HG02973 (cell line): ENCODE data around the gene POLR2C.
"Not testable (repeated sequence)": the region's sequence is repeated elsewhere in the genome, so short reads cannot be mapped to it uniquely, and the experiment has no call there.

Experiments used
- ATAC-seq: cut with Tn5 transposase; IDR thresholded peaks from one replicate; pipeline ENCODE4 v1.9.1; 2021; ENCODE audit warnings: moderate library complexity; ENCODE audit not compliant: unreplicated experiment

The POLR2C gene

GRCh38 chr16:57462209-57462977, at the start of gene POLR2C:
Gene POLR2C, plus strand, starts transcription at chr16:57462679. Its CDS starts 46 bp downstream, at chr16:57462725.
- ATAC-seq, result peak; percentile 84

DNA sequence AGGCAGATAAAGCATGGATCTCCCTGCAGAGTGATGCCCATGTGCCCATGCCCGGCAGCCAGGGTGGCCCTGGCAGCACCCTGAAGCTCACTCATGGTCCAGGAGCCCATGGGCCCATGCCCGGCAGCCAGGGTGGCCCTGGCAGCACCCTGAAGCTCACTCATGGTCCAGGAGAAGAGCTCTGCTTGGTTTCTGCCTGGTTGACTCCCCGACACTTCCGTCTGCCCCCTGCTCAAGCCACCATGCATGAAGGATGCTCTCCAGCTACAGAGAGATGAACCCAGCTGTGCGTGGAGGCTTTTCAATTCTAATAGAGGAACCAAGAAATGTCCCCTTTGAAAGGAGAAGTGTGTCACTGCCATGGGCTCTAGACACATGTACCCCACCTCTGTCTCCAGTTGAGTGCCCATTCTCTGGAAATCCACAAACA, 49.2 kb upstream of the POLR2C start:
- ATAC-seq, result peak; percentile 55

DNA sequence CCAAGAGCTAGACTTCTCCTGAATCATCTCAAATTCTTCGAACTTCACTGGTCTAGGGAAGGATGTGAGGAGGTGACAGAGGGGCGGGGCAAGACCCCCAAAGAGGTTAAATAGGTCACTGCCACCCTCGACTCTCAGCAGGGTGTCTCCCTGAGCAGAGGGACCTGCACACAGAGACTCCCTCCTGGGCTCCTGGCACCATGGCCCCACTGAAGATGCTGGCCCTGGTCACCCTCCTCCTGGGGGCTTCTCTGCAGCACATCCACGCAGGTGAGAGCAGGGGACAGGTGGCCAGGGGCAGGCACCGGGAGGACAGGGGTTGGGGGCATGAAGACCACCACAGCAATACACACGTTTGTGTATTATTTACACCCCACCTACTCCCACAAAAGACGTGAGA, 48.7 kb upstream of the POLR2C start:
- ATAC-seq, result no peak

- ATAC-seq, result no peak
Measured at GRCh38 chr16:57416084-57416483, 46.4 kb upstream of the POLR2C start.

DNA sequence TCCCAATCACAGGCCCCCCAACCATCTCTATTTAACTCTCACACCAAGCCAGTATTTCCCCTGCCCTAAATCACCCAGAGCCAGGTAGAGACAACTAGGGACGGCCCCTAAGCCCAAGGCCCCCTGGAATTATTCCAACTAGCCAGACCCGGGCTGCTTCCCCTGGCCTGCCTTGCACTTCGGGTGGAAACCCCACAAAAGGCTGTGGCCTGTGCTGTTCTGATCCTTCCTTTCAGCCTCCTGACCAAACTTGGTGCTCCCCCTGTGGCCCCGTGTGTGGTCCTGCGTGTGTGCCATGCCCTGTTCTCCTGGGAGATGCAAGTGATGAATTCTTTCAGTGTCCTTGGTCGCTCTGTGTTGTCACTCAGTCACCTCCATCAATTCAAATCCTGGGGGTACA, 43.0 kb upstream of the POLR2C start:
- no peak for ATAC-seq

- no peak for ATAC-seq
Measured at GRCh38 chr16:57422026-57422944, 40.2 kb upstream of the POLR2C start.

DNA sequence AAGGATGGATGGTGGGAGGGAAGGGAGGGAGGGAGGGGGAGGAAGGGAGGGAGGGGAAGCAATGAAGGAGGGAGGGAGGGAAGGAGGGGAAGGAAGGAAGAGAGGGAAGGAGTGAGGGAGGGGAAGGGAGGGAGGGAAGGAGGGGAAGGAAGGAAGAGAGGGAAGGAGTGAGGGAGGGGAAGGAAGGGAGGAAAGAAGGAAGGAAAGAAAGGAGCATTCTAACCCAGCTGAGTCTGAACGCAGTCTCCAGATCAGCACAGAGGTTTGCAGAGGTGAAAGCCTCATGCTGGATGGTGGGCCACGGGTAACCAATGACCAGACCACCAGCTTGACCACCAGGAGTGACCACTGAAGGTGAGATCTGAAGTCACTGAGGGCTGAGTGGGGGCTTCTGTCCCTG, 39.3 kb upstream of the POLR2C start:
- ATAC-seq, result no peak

DNA sequence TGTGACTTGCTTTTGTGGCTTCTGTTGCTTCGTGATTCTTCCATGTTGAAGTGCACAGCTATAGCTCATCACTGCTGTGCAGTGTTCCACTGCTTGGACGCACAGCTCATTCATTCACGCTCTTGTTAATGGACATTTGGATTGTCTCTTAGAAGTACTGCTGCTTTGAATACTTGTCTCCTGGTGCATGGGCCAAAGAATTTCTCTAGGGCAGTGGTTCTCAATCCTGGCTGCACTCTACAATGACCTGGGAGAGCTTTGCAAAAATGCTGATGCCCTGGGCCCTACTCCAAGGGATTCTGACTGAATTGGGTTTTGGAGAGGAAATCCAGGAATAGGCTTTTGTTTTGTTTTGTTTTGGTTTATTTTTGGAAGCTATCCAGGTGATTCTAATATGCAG, 37.9 kb upstream of the POLR2C start:
- ATAC-seq, result no peak

GRCh38 chr16:57426356-57426755, 36.1 kb upstream of the POLR2C start:
- no peak for ATAC-seq

DNA sequence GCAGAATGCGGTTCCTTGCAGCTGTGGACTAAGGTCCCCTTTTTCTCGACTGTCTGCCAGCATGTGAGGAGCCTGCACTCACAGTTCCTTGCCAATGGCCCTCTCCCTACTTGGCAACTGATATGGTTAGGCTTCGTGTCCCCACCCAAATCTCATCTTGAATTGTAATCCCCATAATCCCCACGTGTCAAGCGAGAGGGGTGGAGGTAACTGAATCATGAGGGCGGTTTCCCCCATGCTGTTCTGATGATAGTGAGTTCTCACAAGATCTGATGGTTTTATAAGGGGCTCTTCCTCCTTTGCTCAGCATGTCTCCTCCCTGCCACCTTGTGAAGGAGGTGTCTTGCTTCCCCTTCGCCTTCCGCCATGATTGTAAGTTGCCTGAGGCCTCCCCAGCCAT, 35.2 kb upstream of the POLR2C start:
- ATAC-seq, result no peak

- no peak for ATAC-seq
Measured at GRCh38 chr16:57427824-57428223, 34.7 kb upstream of the POLR2C start.

GRCh38 chr16:57430955-57431354, 31.5 kb upstream of the POLR2C start:
- ATAC-seq, result no peak

DNA sequence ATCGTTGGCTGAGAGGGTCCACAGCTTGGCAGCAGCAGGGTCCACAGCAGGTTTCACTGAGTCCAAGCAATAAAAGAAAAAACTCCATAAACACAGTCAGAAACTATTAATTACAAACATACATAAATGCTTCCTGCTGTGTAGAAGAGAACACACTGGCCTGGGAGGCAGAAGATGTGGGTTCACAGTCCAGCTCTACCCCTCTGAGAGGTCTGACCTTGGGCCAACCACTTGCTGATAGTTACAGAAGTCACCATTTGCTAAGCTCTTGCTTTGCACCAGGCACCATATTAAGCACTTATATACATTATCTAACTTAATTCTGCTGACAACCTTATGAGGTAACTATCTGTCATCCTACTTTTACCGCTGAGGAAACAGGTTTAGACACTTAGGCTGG, 30.0 kb upstream of the POLR2C start:
- ATAC-seq, result no peak

DNA sequence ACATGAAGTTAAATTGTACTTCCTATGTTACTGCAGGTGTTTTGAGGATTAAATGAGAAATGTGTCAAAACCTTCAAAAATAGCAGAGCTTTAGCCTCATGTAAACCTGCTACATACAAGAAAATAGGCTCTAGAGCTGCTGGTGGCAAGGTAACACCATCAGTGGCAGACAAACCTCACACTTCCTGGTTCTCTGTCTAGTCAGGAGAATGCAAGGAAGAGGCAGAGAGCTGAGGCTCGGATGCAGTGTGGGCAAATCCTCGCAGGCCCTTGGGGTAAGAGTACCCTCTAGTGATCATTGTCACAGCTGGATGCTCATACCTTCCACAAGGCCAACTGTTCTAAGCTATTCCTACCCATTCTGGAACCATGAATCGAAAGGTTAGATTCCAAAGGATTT, 29.5 kb upstream of the POLR2C start:
- no peak for ATAC-seq

DNA sequence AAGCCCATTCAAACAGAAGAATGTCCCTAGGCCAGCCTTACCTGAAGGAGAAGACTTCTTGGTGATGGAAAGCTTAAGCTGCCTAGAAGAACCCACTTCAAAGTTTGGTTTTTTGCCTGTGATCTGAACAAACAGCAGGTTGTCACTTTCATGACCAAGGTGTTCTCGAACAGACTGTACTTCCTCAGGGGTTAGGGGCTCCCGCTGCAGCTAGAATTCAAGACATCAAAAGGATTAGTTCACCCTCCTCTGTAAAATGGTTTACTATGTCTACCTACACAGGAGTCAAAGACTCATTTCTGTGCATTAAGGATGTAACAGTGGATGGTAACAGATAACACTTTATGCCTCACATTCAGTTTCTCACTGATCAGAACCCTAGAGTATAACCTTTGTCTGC, 28.5 kb upstream of the POLR2C start:
- ATAC-seq, result no peak

DNA sequence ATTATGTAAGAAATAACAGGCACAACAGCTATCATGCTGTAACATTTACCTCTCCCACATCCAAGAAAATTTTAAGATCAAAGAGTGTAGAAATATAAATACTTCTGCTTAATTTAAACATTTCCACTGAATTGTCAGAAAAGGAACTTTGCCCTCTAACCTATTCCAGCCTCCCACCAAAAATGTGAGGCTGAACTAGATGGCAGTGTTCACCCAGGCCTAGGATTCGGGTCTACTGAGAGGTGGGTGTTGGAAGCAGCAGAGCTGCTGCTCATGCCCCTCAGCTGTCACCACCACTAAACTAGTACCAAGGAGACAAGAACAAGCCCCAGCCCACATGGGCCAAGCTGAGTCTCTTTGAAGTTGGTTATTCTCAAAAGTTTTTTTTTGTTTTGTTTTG, 26.6 kb upstream of the POLR2C start:
- ATAC-seq, result no peak

DNA sequence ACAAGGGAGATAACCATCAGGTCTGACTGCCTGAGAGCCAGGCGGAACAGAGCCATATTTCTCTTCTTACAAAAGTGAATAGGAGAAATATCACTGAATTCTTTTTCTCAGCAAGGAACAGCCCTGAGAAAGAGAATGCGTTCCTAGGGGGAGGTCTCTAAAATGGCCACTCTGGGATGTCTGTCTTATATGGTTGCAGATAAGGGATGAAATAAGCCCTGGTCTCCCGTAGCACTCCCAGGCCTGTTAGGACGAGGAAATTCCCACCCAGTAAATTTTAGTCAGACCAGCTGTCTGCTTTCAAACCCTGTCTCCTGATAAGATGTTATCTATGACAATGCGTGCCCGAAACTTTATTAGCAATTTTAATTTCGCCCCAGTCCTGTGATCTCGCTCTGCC, 22.5 kb upstream of the POLR2C start:
- not testable (repeated sequence) for ATAC-seq

GRCh38 chr16:57440551-57440950, 21.9 kb upstream of the POLR2C start:
- not testable (repeated sequence) for ATAC-seq

DNA sequence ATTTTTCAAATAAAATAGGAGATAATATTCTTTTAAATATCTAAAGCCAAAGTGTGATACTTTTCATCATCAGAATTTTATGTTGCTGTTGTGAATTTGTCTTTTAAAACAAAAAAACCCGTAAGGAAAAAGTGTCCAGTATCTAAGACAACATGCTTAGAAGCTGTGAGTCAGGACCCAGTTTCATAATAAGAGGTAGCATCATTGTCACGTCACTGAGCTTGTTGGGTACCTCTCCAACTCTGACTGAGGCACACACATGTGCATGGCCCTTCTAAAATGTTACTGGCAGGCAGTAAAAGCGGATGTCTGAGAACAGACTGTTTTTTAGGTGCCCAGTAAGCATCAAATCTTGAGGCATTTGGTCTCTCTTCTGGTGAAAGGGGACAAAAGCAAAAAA, 17.8 kb upstream of the POLR2C start:
- ATAC-seq, result no peak

DNA sequence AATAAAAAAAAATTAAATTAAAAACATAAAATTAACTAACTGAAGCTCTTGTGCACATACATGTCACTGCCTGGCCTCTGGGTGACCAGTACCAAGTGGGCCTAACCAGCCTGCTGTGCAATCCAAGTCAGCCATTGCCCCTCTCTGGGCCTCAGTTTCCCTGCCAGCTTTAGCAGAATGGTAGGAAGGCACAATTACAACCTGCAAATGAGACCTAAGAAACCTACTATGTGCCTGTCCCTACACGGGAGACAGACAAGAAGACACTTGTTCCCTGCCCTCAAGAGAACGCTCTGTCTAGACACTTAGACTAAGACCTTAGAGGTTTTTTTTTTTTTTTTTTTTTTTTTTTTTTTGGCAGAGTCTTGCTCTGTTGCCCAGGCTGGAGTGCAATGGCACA, 17.0 kb upstream of the POLR2C start:
- ATAC-seq, result no peak

GRCh38 chr16:57446531-57447185, 15.8 kb upstream of the POLR2C start:
- ATAC-seq, result peak; percentile 26
